Stimulated activated CD8-positive, alpha-beta memory T cell treated with anti-CD3 and anti-CD28 coated beads, Interleukin-15, amount 100 ng/mL, for 4 hours (primary cell): Measurements from ENCODE around the gene DDX27.

ENCODE experiments used
- DNase-seq, 2 donors: peaks; one replicate each; pipeline ENCODE4 v3.0.0-alpha.2; 2020; ENCODE audit warnings: low read depth in 2 of 2

The DDX27 gene

GRCh38 chr20:49278818-49279676 is 59.8 kb downstream of the DDX27 start:
- DNase-seq = peak in 1 of 2 donors; percentile 14

- no peak for DNase-seq
Measured at GRCh38 chr20:49279677-49280462, 60.7 kb downstream of the DDX27 start.

DNA sequence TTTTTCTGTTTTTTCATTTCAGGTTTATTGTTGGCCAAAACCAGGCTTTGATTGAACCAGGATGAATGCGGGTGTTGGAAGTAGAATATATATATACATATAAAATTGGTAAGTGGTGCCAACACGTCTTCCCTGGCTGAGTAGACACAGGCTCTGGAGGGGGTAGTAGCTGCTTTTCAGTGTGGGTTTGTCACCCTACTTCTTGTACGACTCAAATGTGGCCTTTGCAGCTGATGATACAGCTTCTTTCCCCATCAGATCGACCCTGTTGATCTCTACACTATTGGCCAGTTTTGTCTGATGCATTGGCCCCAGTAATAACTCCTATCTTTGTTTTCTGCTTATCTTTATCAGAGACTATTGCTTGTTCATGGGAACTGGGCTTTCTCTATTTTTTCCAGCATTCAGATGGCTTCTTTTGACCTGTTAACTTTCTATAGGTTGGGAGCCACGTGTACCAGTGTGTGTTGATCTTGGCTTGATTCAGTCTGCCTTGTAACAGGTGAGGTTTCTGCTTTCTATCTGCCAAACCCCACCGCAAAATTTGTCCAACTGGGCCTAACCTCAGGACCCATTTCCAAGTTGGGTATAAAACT is 61.3 kb downstream of the DDX27 start:
- no peak for DNase-seq

DNA sequence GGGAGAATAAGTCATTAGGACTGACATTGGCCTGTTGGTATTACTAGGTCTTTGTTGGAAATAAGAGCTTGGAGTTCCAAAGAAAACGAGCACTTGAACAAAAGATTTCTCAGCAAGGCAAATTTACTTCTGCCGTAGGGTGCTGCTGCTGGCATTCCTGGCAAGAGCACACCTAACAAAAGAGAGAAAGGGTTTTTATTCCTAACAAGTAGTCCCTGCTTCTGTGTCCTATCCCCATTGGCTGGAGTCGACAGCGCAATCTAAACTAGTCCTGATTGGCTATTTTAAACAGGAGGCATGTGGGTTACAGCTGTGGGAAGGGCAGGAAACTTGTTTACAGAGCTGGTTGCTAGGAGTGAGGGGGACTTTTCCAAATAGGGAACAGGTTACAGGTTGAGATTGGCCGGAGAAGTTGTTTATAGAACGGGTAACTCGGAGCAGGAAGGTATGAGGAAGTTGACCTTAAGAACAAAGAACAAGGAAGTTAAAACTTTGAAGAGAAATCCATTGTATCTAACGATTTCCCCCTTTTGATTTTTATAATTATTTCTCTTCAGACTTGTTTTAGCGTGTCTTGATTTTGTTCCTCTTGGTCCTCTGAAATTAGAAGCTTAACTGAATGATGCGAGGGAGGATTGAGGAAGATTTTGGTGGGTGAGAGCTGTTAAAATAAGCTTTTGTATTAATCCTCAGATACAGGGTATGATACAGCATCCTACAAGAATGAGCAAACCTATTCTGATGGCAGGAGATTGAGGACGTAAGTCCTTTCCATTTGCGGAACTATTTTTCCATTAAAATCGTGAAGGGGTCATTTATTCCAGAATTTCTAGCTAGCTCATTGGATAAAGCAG is 62.1 kb downstream of the DDX27 start:
- no peak for DNase-seq

DNA sequence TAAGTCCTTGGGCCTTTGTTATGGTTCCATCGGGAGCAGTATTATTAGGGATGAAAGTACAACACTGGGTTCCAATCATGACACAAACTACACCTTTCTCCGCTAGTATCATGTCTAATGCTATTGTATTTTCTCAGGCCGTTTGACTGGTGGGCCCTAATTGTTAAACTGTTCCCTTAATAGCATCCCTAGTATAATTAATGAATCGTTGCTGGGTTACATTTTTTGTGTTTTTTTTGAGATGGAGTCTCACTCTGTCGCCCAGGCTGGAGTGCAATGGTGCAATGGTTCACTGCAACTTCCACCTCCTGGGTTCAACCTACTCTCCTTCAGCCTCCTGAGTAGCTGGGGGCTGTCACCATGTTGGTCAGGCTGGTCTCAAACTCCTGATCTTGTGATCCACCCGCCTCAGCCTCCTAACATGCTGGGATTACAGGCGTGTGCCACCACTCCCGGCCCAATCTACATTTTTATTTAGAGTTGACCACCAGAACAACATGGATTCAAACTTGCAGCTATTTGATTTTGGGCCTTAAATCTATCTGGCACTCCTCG is 62.8 kb downstream of the DDX27 start:
- DNase-seq = no peak

GRCh38 chr20:49282584-49283171 is 63.5 kb downstream of the DDX27 start:
- no peak for DNase-seq

GRCh38 chr20:49283176-49283702 is 64.0 kb downstream of the DDX27 start:
- no peak for DNase-seq

DNA sequence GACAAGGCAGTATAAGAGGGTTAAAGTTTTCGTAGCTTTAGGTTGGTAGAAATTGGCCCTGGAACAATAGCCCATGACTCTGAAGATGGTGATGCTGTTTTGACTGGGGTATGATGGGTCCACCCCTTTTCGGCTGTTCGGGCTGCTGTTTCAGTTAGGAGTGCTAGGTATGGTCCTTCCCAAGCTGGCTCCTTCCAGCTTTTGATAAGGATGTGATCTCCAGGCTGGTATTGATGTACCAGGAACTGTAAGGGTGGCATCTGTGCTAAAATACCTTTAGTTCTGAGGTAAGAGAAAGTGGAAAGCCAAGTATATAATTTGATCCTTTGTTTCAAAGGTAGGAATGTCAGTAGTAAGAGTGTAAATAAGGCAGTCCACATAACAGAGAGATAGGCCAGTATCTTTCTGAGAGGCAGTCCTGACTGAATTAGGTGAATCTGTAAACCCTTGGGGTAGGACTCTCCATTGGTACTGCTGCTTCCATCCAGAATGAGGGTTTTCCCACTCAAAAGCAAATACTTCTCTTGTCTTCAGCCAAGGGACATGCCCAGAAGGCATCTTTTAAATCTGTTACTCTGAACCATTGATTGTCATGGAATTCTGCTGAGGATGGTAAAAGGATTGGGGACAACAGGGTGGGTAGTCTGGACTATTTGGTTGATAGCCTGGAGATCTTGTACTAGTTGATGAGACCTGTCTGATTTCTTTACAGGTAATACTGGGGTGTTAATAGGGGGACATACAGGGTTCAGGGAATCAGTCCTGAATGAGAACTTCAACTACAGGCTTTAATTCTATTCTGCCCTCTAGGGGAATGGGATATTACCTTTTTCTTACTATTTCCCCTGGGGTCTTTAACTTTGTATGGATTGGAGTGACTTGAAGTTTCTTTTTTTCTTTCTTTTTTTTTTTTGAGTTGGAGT is 64.7 kb downstream of the DDX27 start:
- DNase-seq = no peak

GRCh38 chr20:49284818-49285217 is 65.6 kb downstream of the DDX27 start:
- DNase-seq = no peak

- no peak for DNase-seq
Measured at GRCh38 chr20:49285233-49285668, 66.0 kb downstream of the DDX27 start.

DNA sequence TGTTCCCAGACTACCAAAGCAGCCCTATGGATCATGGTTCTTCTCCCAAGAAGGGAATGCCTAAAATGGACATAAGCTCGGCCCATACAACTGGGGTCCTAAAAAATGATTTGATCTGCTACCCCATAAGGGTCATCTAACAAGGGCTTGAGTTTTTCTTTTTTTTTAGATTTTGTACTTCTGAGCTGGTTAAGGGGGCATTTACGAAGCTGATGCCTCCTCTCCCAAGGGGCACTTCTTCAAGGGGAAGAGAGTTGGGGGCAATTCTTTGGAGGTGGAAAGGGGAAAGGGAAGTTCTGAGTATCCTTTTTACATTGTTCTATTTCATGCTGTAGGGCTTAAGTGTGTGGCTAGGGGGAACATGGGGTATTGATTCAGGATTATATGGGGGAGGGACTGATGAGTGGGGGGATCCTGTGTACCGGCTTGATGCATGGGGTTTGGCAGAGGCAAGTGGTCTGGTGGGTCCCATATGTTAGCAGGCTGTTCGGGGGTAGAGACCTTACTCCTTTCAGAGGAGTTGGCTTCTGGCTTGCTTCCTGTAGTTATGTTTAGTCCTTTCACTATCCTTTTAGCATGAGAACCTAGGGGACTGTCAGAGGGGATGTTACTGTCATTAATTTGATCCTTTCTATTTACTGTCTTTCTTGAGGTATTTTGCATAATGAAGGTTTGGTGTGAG is 66.7 kb downstream of the DDX27 start:
- DNase-seq = no peak

DNA sequence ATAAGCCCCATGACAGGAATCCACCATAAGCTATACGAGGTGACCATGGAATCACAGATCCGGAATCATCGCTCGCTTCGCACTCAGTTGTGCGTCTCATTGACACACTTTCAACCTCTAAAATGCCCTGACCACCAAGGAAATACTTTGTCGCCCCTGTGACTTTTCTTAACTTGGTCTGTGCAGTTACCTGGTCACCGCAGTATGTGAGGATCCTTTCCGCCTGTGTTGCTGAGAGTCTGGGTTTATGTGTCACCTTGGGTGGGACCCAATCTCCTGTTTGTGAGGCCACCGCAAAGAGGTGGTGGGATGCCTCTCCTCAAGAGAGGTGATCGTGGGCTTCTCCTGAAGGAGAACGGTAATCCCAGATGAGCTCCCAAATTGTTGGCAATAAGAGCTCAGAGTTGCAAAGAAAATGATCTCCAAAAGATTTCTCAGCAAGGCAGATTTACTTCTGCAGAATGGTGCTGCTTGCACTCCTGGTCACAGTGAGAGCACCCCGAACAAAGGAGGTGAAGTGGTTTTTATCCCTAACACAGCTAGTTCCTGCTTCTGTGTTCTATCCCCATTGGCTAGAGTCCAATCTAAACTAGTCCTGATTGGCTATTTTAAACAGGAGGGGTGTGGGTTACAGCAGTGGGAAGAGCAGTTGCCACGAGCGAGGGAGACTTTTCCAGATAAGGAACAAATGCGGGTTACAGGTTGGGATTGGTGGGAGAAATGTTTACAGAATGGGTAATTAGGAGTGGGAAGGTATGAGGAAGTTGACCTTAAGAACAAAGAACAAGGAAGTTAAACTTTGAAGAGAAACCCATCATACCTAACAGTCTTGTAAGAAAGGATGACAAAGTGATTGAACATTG is 67.7 kb downstream of the DDX27 start:
- no peak for DNase-seq

DNA sequence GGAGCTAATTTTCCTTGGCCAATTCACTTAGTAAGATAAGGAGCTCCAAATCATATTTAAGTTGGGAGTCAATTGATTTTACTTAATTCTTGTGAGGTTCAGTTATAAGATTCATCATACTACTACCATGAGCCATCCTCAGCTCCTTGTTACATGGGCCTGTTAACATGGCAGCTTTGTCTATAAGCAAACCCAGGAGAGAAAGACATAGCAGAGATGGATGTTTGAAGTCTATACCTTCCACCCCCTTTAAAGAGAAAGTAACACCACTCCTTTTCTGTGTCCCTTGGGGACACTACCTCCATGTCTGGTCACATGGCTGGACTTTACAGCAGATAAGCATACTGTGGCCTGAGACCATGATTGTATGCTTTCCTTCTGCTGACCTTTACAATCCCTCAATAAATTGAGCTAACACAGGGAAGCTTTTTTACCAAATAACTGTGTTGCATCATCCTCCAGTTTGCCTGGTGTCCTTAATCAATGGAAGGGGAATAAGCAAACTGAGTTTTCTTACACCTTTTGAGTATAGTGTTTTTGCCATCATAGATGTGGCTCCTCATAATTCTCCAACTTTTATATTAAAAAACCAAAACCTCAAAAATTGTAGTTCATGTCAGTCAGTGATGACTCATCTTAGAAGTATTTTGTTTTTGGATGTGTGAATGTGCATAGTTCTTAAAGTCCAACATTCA is 68.5 kb downstream of the DDX27 start:
- DNase-seq = no peak

- no peak for DNase-seq
Measured at GRCh38 chr20:49288250-49288751, 69.1 kb downstream of the DDX27 start.

- DNase-seq = no peak
Measured at GRCh38 chr20:49288784-49289696, 69.8 kb downstream of the DDX27 start.

DNA sequence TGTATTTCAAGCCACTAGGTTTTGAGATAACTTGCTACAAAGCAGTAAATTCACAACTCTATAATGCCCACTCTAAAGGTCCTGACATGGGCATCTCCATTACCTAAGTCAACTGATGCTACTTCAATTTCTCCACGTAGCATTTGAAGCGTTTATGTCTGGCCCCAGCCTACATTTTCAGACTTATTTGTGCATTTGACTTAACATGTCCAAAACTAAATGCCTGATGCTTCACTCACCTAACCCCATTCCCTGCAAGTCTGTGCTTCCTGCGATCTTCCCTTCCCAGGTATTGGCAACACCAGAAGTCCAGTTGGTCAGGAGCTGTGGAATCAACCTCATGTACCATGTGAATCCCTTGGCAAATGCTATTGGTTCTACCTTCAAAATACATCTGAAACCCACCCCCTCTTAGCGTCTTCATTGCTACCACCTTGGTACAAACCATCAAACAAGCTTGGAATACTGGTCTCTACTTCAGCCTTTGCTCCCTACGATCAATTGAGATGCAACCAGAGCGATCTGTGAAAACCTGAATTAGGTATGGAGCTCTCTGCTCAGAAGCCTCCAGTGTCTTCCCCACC is 71.5 kb downstream of the DDX27 start:
- DNase-seq = no peak
